VCaP (cell line): ENCODE data around the gene P2RX6.

Experiments
- H3K27ac ChIP-seq: fragments of 450-650 bp; 2 replicates; pipeline ENCODE4 v1.5.1; 2017
- TF ChIP-seq, protein P1 (sequence below): fragments of 450-650 bp; conservative IDR thresholded peaks from 2 replicates; pipeline ENCODE4 v1.5.1; 2017; ENCODE audit warnings: mild to moderate bottlenecking, moderate library complexity

The P2RX6 gene

DNA sequence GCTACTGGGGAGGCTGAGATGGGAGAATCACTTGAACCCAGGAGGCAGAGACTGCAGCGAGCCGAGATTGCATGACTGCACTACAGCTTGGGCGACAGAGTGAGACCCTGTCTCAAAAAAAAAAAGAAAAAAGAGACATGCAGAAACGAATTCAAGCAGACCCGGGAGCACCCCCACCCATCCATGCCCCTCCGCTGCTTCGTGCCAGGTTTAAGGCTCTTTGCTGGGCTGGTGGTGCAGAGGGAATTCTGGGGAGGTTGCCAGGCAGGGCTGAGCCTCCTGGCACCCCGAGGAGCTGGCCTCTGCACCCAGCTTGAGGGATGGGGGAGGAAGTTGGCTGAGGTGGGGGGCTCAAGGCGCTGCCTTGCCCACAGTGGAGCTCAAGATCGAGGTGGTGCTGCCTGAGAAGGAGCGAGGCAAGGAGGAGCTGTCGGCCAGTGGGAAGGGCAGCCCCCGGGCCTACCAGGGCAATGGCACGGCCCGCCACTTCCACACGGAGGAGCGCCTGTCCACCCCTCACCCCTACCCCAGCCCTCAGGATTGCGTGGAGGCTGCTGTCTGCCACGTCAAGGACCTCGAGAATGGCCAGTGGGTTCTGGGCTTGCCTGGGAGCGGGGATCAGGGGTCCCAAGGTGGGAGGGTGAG is 41.9 kb upstream of the P2RX6 start:
- H3K27ac ChIP-seq, result no peak overlapping the region
- TF ChIP-seq, protein P1, sequence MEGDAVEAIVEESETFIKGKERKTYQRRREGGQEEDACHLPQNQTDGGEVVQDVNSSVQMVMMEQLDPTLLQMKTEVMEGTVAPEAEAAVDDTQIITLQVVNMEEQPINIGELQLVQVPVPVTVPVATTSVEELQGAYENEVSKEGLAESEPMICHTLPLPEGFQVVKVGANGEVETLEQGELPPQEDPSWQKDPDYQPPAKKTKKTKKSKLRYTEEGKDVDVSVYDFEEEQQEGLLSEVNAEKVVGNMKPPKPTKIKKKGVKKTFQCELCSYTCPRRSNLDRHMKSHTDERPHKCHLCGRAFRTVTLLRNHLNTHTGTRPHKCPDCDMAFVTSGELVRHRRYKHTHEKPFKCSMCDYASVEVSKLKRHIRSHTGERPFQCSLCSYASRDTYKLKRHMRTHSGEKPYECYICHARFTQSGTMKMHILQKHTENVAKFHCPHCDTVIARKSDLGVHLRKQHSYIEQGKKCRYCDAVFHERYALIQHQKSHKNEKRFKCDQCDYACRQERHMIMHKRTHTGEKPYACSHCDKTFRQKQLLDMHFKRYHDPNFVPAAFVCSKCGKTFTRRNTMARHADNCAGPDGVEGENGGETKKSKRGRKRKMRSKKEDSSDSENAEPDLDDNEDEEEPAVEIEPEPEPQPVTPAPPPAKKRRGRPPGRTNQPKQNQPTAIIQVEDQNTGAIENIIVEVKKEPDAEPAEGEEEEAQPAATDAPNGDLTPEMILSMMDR, result no peak

DNA sequence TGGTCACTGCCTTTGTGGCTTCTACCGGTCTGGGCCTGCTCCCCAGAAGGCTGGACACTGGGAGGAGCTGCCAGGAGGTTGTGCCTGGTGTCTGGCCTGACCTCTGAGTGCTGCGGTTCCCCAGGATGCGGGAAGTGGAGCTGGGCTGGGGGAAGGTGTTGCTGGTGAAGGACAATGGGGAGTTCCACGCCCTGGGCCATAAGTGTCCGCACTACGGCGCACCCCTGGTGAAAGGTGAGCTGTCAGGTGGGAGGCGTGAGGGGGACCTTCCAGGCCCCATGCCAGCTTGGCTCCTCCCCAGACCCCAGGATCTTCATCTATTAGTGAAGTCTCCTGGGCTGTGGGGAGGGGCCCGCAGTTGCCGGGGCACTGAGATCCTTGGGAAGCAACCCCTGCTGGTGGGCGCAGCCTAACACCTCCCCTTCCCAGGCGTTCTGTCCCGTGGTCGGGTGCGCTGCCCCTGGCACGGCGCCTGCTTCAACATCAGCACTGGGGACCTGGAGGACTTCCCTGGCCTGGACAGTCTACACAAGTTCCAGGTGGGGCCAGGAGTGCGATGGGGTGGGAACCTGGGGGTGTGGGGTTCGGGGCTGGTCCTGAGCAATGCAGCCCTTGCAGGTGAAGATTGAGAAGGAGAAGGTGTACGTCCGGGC is 41.2 kb upstream of the P2RX6 start:
- TF ChIP-seq, protein P1, result no peak

DNA sequence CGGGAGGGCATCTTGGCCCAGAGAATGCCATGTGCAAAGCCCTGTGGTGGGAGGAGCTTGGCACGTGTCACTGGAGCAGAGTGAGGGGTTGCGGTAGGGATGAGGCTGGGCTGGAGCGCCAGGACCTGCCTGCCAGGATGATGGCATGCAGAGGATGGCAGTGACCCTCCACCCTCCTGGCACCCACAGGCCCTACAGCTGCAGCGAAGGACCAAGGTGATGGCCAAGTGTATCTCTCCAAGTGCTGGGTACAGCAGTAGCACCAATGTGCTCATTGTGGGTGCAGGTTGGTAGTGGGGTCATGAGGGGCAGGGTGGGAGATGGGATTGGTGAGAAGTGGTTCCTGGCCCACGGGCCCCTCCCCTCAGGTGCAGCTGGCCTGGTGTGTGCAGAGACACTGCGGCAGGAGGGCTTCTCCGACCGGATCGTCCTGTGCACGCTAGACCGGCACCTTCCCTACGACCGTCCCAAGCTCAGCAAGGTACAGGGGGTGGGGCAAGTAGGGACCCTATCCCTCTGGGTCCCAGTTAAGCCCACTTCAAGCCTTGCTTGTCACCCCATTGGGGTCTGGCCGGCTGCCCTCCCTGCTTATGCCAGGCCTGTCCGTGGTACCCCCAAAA is 40.5 kb upstream of the P2RX6 start:
- TF ChIP-seq, protein P1, result no peak
- no peak overlapping the region for H3K27ac ChIP-seq

More for the DNA sequence above, 41.2 kb upstream of the P2RX6 start:
- no peak overlapping the region for H3K27ac ChIP-seq

DNA sequence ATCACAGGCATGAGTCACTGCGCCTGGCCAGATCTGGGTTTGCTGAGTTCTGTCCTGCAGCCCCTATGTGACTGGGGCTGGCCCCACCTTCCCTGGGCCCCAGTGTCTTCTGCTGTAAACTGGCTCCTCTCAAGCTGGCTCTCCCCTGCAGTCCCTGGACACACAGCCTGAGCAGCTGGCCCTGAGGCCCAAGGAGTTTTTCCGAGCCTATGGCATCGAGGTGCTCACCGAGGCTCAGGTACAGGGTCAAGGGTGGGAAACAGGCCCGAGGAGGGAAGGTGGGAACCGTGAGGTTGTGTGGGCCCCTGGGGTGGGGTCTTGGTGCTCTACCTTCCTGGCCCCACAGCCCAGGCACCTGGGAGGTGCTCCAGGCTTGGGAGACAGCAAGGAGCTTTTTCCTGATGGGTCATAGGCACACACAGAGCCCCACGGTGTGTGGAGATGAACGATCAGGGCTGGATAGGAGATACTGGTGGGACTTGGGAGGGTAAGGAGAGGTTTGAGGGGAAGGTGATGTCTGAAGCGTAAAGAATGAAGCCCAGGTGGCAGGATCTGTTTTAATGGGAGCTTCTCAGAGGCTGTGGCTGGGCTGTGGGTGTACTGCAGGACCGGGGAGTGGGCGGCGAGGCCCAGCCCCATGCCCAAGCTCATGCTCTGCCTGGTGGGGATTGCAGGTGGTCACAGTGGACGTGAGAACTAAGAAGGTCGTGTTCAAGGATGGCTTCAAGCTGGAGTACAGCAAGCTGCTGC is 39.2 kb upstream of the P2RX6 start:
- TF ChIP-seq, protein P1, result no peak
- H3K27ac ChIP-seq, result no peak overlapping the region

GRCh38 chr22:20976291-20976877 is 38.6 kb upstream of the P2RX6 start:
- H3K27ac ChIP-seq, result no peak overlapping the region
- TF ChIP-seq, protein P1, result no peak

GRCh38 chr22:20977019-20977418 is 37.9 kb upstream of the P2RX6 start:
- TF ChIP-seq, protein P1, result no peak
- H3K27ac ChIP-seq, result no peak overlapping the region
